Measurements from ENCODE around the gene SWT1.
"Not testable (repeated sequence)": the region's sequence is repeated elsewhere in the genome, so short reads cannot be mapped to it uniquely, and the experiment has no call there.

Gene SWT1

DNA sequence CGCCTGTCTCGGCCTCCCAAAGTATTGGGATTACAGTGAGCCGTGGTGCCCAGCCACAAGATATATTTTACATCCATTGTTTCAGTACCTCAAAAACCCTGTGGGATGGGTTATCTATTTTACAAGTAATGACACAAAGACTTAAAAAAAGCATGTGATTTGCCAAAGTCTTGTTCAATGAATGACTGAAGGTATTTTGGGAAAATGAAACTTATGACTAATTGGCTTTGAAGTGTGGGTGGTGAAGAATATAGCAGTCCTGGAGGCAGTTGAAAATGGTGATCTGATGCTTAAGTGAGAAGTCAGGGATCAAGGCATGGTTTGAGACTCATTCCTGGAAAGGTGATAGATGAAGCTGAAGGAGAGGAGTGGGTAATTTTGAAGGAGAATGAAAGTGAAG lies 3.0 kb downstream of the SWT1 start:
- DNase-seq (ENCODE audit: low read depth): no peak
- H3K4me3 ChIP-seq (ENCODE audit: low read depth, low read length): no peak overlapping the region

- no peak for DNase-seq (ENCODE audit: low read depth)
- no peak overlapping the region for H3K4me3 ChIP-seq (ENCODE audit: low read depth, low read length)
Observed at GRCh38 chr1:185162491-185162890, 5.5 kb downstream of the SWT1 start.

GRCh38 chr1:185166106-185166505 lies 9.1 kb downstream of the SWT1 start:
- DNase-seq (ENCODE audit: low read depth): no peak
- no peak overlapping the region for H3K4me3 ChIP-seq (ENCODE audit: low read depth, low read length)

DNA sequence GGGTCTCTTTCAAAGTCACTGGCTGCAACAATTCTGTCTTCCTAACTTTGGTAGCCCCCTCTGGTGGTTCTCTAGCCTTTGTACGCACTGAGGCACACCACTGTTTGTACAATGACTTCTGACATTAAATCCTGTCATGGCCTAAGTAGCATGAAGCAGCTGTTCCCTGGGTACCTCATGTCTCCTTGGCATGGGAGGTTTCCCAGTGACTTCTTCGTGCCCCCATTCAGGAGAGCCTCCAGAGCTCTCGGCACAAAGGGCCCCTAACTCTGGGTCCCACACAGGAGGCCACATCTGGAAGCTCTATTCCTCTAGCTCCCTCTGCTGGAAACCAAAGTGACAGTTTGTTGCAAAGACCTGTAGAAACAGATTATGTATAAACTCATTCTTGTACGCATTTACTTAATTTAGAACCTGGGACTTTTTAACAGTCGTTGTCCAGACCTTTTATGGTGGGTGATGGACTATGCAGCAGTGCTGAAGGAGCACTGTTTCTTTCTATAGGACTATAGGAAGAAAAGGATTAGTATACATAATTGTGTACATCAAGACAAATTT lies 13.4 kb downstream of the SWT1 start:
- H3K4me3 ChIP-seq (ENCODE audit: low read depth, low read length): no peak overlapping the region
- DNase-seq (ENCODE audit: low read depth): no peak

- no peak overlapping the region for H3K4me3 ChIP-seq (ENCODE audit: low read depth, low read length)
- no peak for DNase-seq (ENCODE audit: low read depth)
Observed at GRCh38 chr1:185193756-185194155, 36.8 kb downstream of the SWT1 start.

DNA sequence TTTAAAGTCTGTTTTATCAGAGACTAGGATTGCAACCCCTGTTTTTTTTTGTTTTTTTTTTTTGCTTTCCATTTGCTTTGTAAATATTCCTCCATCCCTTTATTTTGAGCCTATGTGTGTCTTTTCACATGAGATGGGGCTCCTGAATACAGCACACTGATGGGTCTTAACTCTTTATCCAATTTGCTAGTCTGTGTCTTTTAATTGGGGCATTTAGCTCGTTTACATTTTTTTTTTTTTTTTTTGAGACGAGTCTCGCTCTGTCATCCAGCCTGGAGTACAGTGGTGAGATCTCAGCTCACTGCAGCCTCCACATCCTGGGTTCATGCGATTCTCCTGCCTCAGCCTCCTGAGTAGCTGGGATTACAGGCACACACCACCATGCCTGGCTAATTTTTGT lies 41.7 kb downstream of the SWT1 start:
- DNase-seq (ENCODE audit: low read depth); H3K4me3 ChIP-seq (ENCODE audit: low read depth, low read length): not testable (repeated sequence)

- no peak overlapping the region for H3K4me3 ChIP-seq (ENCODE audit: low read depth, low read length)
- no peak for DNase-seq (ENCODE audit: low read depth)
Observed at GRCh38 chr1:185200889-185201288, 43.9 kb downstream of the SWT1 start.

GRCh38 chr1:185207170-185207569 lies 50.2 kb downstream of the SWT1 start:
- DNase-seq (ENCODE audit: low read depth): no peak
- no peak overlapping the region for H3K4me3 ChIP-seq (ENCODE audit: low read depth, low read length)

DNA sequence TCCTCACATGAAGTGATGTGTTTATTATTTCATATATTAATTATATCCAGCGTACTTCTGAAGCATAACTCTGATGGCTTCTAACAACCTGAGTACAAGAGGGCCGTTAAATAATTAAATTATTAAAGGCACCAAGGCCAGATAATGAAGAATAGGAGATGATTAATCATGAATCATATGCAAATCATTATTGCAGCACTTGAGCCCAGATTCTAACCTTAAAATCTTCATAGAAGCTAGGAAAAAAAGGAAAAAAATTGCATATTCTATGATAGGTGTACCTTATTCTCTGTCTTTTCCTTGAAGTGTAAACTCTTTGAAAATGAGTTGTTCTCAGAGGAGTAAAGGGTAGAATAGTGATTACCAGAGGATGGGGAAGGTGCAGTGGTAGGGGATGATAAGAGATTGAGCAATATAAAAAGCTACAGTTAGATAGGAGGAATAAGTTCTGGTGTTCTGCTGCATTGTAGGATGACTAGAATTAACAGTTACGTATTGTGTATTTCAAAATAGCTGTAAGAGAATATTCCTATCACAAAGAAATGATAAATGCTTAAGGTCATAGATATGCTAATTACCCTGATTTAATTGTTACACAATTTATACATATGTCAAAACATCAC lies 51.1 kb downstream of the SWT1 start:
- no peak overlapping the region for H3K4me3 ChIP-seq (ENCODE audit: low read depth, low read length)
- DNase-seq (ENCODE audit: low read depth): no peak

GRCh38 chr1:185208626-185209180 lies 51.7 kb downstream of the SWT1 start:
- DNase-seq (ENCODE audit: low read depth): no peak
- no peak overlapping the region for H3K4me3 ChIP-seq (ENCODE audit: low read depth, low read length)

DNA sequence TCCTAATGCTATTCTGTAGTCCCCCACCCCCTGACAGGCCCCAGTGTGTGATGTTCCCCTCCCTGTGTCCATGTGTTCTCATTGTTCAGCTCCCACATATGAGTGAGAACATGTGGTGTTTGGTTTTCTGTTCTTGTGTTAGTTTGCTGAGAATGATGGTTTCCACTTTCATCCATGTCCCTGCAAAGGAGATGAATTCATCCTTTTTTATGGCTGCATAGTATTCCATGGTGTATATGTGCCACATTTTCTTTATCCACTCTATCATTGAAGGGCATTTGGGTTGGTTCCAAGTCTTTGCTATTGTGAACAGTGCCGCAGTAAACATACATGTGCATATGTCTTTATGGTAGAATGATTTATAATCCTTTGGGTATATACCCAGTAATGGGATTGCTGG lies 52.4 kb downstream of the SWT1 start:
- not testable (repeated sequence) for H3K4me3 ChIP-seq (ENCODE audit: low read depth, low read length); DNase-seq (ENCODE audit: low read depth)

GRCh38 chr1:185213091-185213490 lies 56.1 kb downstream of the SWT1 start:
- DNase-seq (ENCODE audit: low read depth): peak; percentile 3
- no peak overlapping the region for H3K4me3 ChIP-seq (ENCODE audit: low read depth, low read length)

DNA sequence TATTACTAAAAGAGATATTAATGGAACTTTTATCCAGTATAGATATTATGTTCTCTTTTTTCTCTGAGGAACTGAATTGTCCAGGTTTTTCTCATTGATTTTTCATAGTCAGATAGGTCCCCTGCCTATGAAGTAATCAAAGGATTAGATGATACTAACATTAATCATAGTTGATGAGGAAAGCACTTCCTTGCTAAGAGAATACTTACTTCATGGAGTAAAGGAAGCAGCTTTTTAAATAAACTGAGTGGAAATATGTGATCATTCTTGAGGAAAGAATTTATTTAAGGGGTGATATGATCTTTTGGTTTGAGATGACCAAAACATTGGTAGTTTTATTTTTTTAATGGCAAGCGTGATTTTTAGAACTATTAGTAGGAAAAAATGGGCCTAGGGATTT lies 58.9 kb downstream of the SWT1 start:
- no peak overlapping the region for H3K4me3 ChIP-seq (ENCODE audit: low read depth, low read length)
- DNase-seq (ENCODE audit: low read depth): no peak

GRCh38 chr1:185224132-185224531 lies 67.2 kb downstream of the SWT1 start:
- no peak for DNase-seq (ENCODE audit: low read depth)
- H3K4me3 ChIP-seq (ENCODE audit: low read depth, low read length): no peak overlapping the region

- no peak overlapping the region for H3K4me3 ChIP-seq (ENCODE audit: low read depth, low read length)
- DNase-seq (ENCODE audit: low read depth): no peak
Observed at GRCh38 chr1:185227161-185227560, 70.2 kb downstream of the SWT1 start.

GRCh38 chr1:185228979-185229378 lies 72.0 kb downstream of the SWT1 start:
- no peak for DNase-seq (ENCODE audit: low read depth)
- no peak overlapping the region for H3K4me3 ChIP-seq (ENCODE audit: low read depth, low read length)

GRCh38 chr1:185229981-185230380 lies 73.0 kb downstream of the SWT1 start:
- H3K4me3 ChIP-seq (ENCODE audit: low read depth, low read length): no peak overlapping the region
- no peak for DNase-seq (ENCODE audit: low read depth)

DNA sequence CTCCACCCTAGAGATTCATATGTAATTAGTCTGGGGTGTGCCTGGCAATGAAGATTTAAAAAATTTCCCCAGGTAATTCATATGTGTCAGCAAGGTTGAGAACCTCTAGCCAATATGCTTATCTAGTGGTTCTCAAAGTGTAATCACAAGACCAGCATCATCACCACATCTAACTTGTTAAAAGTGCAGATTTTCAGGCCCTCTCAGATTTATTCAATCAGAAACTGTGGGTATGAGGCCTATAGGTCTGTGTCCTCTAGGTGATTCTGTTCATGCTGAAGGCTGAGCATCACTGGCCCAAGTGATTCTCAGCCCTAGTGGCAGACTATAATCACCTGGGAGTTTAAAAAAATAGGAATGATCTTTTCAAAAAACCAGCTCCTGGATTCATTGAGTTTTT lies 75.9 kb downstream of the SWT1 start:
- no peak for DNase-seq (ENCODE audit: low read depth)

DNA sequence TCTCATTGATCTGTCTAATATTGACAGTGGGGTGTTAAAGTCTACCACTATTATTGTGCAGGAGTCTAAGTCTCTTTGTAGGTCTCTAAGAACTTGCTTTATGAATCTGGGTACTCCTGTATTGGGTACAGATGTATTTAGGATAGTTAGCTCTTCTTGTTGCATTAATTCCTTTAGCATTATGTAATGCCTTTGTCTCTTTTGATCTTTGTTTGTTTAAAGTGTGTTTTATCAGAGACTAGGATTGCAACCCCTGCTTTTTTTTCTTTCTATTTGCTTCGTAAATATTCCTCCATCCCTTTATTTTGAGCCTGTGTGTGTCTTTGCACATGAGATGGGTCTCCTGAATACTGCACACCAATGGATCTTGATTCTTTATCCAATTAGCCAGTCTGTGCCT lies 77.2 kb downstream of the SWT1 start:
- not testable (repeated sequence) for DNase-seq (ENCODE audit: low read depth); H3K4me3 ChIP-seq (ENCODE audit: low read depth, low read length)

More for the DNA sequence above, 75.9 kb downstream of the SWT1 start:
- H3K4me3 ChIP-seq (ENCODE audit: low read depth, low read length): no peak overlapping the region

DNA sequence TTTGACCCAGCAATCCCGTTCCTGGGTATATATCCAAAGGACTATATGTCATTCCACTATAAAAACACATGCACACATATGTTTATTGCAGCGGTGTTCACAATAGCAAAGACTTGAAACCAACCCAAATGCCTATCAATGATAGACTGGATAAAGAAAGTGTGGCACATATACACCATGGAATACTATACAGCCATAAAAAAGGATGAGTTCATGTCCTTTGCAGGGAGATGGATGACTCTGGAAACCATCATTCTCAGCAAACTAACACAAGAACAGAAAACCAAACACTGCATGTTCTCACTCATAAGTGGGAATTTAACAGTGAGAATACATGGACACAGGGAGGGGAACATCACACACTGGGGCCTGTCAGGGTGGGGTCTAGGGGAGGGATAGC lies 80.2 kb downstream of the SWT1 start:
- H3K4me3 ChIP-seq (ENCODE audit: low read depth, low read length); DNase-seq (ENCODE audit: low read depth): not testable (repeated sequence)

GRCh38 chr1:185237661-185238060 lies 80.7 kb downstream of the SWT1 start:
- DNase-seq (ENCODE audit: low read depth): no peak
- H3K4me3 ChIP-seq (ENCODE audit: low read depth, low read length): no peak overlapping the region

Measured in skeletal muscle cell (primary cell).